HepG2 (cell line): Measurements from ENCODE around the gene LGALS4. TPM values are rescaled to one million over a fixed set of nuclear protein-coding genes. Genes with fewer than 3 reads are reported as not detected.

Experiments
- ATAC-seq: fragments of 200-7000 bp; cut with Tn5 transposase; 3 replicates; pipeline ENCODE4 v1.9.1; 2020; ENCODE audit warnings: mild to moderate bottlenecking, moderate library complexity
- BruUV-seq: library from RNA; stranded (reverse); fragments of 400-500 nt; replicated peaks from 2 replicates; lab custom pipeline; 2021; lab: Mats Ljungman, UMichigan
- CTCF ChIA-PET: fragments of 300-600 bp; formaldehyde crosslinking; extraction: SDS; loops from one replicate; lab custom pipeline; 2021; ENCODE audit warnings: low total read pairs, inconsistent platforms, low intra/inter-chr PET ratio; lab: Yijun Ruan, JAX
- POLR2A ChIA-PET: fragments of 350-600 bp; sonication (Branson Sonifier 250); formaldehyde crosslinking; loops from one replicate; lab custom pipeline; 2020; ENCODE audit warnings: antibody characterized with exemption, inconsistent platforms; lab: Yijun Ruan, JAX
- DNase-seq: peaks from one replicate; pipeline ENCODE4 v3.0.0-alpha.2; 2015; ENCODE audit warnings: low spot score
- FAIRE-seq: peaks from 3 replicates; lab custom pipeline; 2011; peaks lifted over from hg19 to GRCh38; lab: Jason Lieb, UNC
- H2AFZ ChIP-seq: one replicate; pipeline ENCODE4 v1.6.1; 2011; ENCODE audit warnings: low read length, inconsistent platforms
- H3K27ac ChIP-seq: fragments of 300-600 bp; 3 replicates; pipeline ENCODE4 v1.8.0; 2011; ENCODE audit warnings: mixed run types, mild to moderate bottlenecking, mixed read lengths, low read length, inconsistent platforms; ENCODE audit not compliant: insufficient read depth; ENCODE audit errors: extremely low read length
- H3K27me3 ChIP-seq, 2 experiments: fragments of 200-600 bp in 1 of 2; 2 replicates in 1 of 2; 3 replicates in 1 of 2; pipeline versions ENCODE4 v1.6.0 to v1.8.0; 2011; ENCODE audit warnings: low read length in 2 of 2, mild to moderate bottlenecking in 2 of 2, moderate library complexity in 2 of 2, inconsistent platforms in 1 of 2; ENCODE audit not compliant: insufficient read depth in 2 of 2, control insufficient read depth in 1 of 2
- H3K36me3 ChIP-seq, 2 experiments: fragments of 200-600 bp in 1 of 2; replicated peaks in 1 of 2; 2 replicates in 1 of 2; 3 replicates in 1 of 2; pipeline versions ENCODE4 v1.5.1 to v1.8.0; 2011; ENCODE audit warnings: low read length in 2 of 2, inconsistent platforms in 1 of 2; ENCODE audit not compliant: insufficient read depth in 2 of 2, control insufficient read depth in 1 of 2
- H3K4me1 ChIP-seq: 2 replicates; pipeline ENCODE4 v1.5.1; 2012; ENCODE audit warnings: low read length, inconsistent platforms; ENCODE audit not compliant: insufficient read depth
- H3K4me2 ChIP-seq: 2 replicates; pipeline ENCODE4 v1.6.0; 2011; ENCODE audit warnings: low read depth, low read length, inconsistent platforms
- H3K4me3 ChIP-seq, 3 experiments: fragments of 200-600 bp in 1 of 3; sonication (generic), shearing (Covaris generic) in 1 of 3; replicated peaks in 1 of 3; 2 replicates each; pipeline ENCODE4 v1.5.1; 2011 to 2016; ENCODE audit warnings: low read length in 3 of 3, inconsistent platforms in 2 of 3, low read depth in 2 of 3, mild to moderate bottlenecking in 2 of 3, control low read depth in 1 of 3, mixed read lengths in 1 of 3; ENCODE audit not compliant: insufficient read depth in 1 of 3
- H3K79me2 ChIP-seq: one replicate; pipeline ENCODE4 v1.6.1; 2011; ENCODE audit warnings: low read length, inconsistent platforms; ENCODE audit not compliant: insufficient read depth
- H3K9ac ChIP-seq: 2 replicates; pipeline ENCODE4 v1.6.0; 2011; ENCODE audit warnings: mild to moderate bottlenecking, low read depth, low read length, inconsistent platforms; ENCODE audit not compliant: insufficient read depth
- H3K9me3 ChIP-seq: 2 replicates; pipeline ENCODE4 v1.5.1; 2012; ENCODE audit warnings: mild to moderate bottlenecking, low read length
- H4K20me1 ChIP-seq: 2 replicates; pipeline ENCODE4 v1.6.0; 2011; ENCODE audit warnings: inconsistent platforms, mild to moderate bottlenecking, low read length, moderate library complexity; ENCODE audit not compliant: insufficient read depth
- CREB1 ChIP-seq, 2 experiments: fragments of 450-650 bp in 1 of 2; IDR thresholded peaks; 2 replicates each; pipeline ENCODE4 v1.6.1; 2016 to 2017; ENCODE audit warnings: control low read depth in 1 of 2, mild to moderate bottlenecking in 1 of 2, missing compliant biosample characterization in 1 of 2, missing genetic modification characterization in 1 of 2
- DRAP1 ChIP-seq: IDR thresholded peaks from 2 replicates; pipeline ENCODE4 v1.6.1; 2016; ENCODE audit warnings: missing genetic modification reagents, missing compliant biosample characterization
- ZNF646 ChIP-seq: sonication (generic); formaldehyde crosslinking; IDR thresholded peaks from 2 replicates; pipeline ENCODE4 v1.9.0; 2021; ENCODE audit warnings: mild to moderate bottlenecking, missing genetic modification reagents
- WGBS: methylation state at CpG from one replicate; pipeline ENCODE4 v1.1.6; 2017; ENCODE audit warnings: low lambda C conversion rate; 5-methylcytosine and 5-hydroxymethylcytosine counted together
- in situ Hi-C: cut with HindIII; loops from 2 replicates; pipeline ENCODE4 v1.10.0; 2017; ENCODE audit warnings: low pct_unique_long_range_greater_than_20kb; ENCODE audit not compliant: extremely low pct_ligation_motif_present
- intact Hi-C: fragments of 100-400 bp; cut with micrococcal nuclease; formaldehyde crosslinking; loops from one replicate; pipeline ENCODE4 v1.10.0; 2022; ENCODE audit not compliant: unreplicated experiment
- polyA plus RNA-seq, 8 experiments: library from polyadenylated mRNA; depleted of rRNA in 3 of 8; stranded (reverse) in 7 of 8; unstranded in 1 of 8; fragments of >200 nt; fragmentation: Illumina TruSeq in 4 of 8; extraction: Trizol in 4 of 8; gene quantifications; 2 replicates each; pipeline versions ENCODE4 v1.2.1 to v1.2.3, GENCODE V29; 2011 to 2016; ENCODE audit warnings: low read depth in 4 of 8, missing spikeins in 1 of 8, mixed read lengths in 1 of 8; ENCODE audit not compliant: insufficient read depth in 1 of 8
- total RNA-seq, 5 experiments: library from RNA; depleted of rRNA; stranded (reverse); fragments of >200 nt; fragmentation: Illumina TruSeq; extraction: Trizol; gene quantifications; 2 replicates each; pipeline ENCODE4 v1.2.3, GENCODE V29; 2016; ENCODE audit warnings: low read depth in 1 of 5

The LGALS4 gene
- total and polyA plus RNA-seq, 2 of the 13 experiments (the other 11 are each of a cell fraction or from before 2014, with no cell fraction given): 0.24 to 0.71 TPM

DNA sequence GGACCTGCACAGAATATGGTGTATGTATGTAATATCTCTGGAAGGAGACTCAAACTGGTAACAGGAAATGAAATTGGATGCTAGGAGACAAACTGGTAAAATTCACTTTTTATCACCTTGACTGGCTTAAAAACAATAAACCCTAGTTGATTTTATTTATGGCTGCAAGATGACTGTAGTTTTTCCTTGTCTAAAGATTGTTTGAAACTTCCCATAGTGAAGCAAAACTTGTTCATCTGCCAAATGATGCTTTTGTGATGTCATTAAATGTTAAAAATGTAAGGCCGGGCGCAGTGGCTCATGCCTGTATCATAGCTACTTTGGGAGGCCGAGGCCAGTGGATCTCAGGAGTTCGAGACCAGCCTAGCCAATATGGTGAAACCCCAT lies 21.4 kb upstream of the LGALS4 start:
- peaks cover 7% of the 10 kb centered on the region for H4K20me1 ChIP-seq
- WGBS: 99% methylated on average over 4 of the region's 4 CpGs
- H2AFZ ChIP-seq: no peak overlapping the region
- H3K36me3 ChIP-seq: peaks cover 17 to 40% of the 10 kb centered on the region in 2 experiments
- TF ChIP-seq DRAP1 (CRISPR knock-in tag) (no peak), ZNF646 (CRISPR knock-in tag) (no peak), CREB1 (IDR thresholded peaks at IDR 0.05) (peak; percentile 44; the same call in 1 of the 2 replicates), CREB1 (CRISPR knock-in tag; IDR thresholded peaks at IDR 0.05) (no peak)
- intact Hi-C loops (loop anchor here (5.0 to 10.0 kb wide), 2 partner anchors 102 to 179 kb away; no protein-coding TSS in a partner anchor), in situ Hi-C loops (loop anchor here (5.0 kb wide), 1 partner anchor 92 kb away; the partner anchor contains the start of gene CAPN12)
- DNase-seq (no peak), FAIRE-seq (no peak), ATAC-seq (no peak)
- no peak overlapping the region for H3K4me3 ChIP-seq
- peaks cover 8% of the 10 kb centered on the region for H3K79me2 ChIP-seq
- no peak overlapping the region for H3K4me2 ChIP-seq
- CTCF ChIA-PET: no interaction called here
- no peaks in the 10 kb centered on the region for H3K9me3 ChIP-seq
- no peaks in the 10 kb centered on the region; a peak in 1 of 5 replicates for H3K27me3 ChIP-seq
- no peak overlapping the region for H3K27ac ChIP-seq
- POLR2A ChIA-PET: interaction anchor here (4.7 to 6.2 kb wide), 2 partner anchors 13 to 16 kb away, joined by 77 to 148 read pairs; partner anchors contain the start of gene HNRNPL
- H3K4me1 ChIP-seq: peaks cover 58% of the 10 kb centered on the region
- no peak overlapping the region for H3K9ac ChIP-seq
- no TSS peak for BruUV-seq
